HG02938 (cell line): Measurements from ENCODE around the gene ORAI1.
"Not testable (repeated sequence)": the region's sequence is repeated elsewhere in the genome, so short reads cannot be mapped to it uniquely, and the experiment has no call there.

Source experiments
- ATAC-seq: cut with Tn5 transposase; IDR thresholded peaks from one replicate; pipeline ENCODE4 v1.9.1; 2021; ENCODE audit warnings: mild to moderate bottlenecking, moderate library complexity; ENCODE audit not compliant: unreplicated experiment

ORAI1 gene

GRCh38 chr12:121641343-121641630 lies 15.0 kb downstream of the ORAI1 start:
- ATAC-seq, result no peak

DNA sequence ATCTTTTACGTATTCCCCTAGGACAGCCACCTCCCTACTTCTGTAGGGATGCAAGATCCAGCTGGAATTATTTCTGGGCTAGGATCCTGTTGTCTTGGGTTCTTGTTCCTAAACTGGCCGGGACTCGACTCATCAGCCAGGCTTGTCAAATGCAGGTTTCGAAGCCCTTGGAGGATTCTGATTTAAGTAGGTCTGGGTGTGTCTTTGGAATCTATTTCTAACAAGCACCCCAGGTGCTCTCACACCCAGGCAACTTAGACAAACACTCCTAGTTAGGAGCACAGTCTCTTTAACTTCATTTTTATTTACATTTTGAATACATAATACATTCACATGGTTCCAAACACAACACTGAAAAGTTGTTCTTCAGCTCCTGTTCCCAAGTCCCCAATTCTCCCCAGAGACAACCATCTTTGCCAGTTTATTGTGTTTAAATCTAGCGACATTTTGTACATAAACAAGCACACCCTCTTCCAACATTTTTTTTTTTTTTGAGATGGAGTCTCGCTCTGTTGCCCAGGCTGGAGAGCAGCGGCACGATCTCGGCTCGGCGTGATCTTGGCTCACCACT lies 22.2 kb downstream of the ORAI1 start:
- ATAC-seq, result no peak

GRCh38 chr12:121649322-121649721 lies 23.0 kb downstream of the ORAI1 start:
- ATAC-seq, result no peak

DNA sequence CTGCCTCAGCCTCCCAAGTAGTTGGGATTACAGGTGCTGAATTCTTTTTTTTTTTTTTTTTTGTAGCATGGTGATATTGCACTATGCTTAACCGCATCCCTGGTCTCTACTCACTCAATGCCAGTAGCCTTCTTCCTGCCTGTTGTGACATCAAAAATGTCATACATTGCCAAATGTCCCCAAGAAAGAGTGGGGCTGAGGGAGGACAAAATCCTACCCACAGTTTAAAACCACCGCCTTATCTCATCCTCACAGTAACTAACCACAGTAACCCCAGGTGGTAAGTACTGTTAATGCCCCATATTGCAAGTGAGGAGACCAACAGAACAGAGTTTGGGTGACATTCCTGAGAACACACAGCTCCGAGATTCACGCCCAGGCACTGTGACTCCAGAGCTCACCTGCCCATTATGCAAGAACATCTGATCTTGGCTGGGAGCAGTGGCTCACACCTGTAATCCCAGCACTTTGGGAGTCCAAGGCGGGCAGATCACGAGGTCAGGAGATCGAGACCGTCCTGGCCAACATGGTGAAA lies 23.6 kb downstream of the ORAI1 start:
- no peak for ATAC-seq

GRCh38 chr12:121651320-121651719 lies 25.0 kb downstream of the ORAI1 start:
- no peak for ATAC-seq

GRCh38 chr12:121652767-121653497 lies 26.6 kb downstream of the ORAI1 start:
- ATAC-seq, result no peak

- ATAC-seq, result no peak
Observed at GRCh38 chr12:121653999-121654398, 27.7 kb downstream of the ORAI1 start.

DNA sequence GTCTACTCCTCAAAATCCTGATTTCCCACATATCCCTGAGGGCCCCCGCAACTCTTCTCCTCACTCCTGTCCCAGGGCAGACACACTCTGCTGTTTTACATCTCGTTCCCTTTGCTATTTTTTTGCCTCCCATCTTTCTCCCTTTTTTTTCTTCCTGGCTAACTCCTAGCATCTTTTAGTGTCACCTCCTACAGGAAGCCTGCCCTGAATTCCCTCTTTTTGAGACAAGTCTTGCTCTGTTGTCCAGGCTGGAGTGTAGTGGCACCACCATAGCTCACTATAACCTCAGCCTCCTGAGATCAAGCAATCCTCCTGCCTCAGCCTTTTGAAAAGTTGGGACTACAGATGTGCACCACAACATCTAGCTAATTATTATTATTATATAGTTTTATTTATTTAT lies 29.8 kb downstream of the ORAI1 start:
- ATAC-seq, result no peak

DNA sequence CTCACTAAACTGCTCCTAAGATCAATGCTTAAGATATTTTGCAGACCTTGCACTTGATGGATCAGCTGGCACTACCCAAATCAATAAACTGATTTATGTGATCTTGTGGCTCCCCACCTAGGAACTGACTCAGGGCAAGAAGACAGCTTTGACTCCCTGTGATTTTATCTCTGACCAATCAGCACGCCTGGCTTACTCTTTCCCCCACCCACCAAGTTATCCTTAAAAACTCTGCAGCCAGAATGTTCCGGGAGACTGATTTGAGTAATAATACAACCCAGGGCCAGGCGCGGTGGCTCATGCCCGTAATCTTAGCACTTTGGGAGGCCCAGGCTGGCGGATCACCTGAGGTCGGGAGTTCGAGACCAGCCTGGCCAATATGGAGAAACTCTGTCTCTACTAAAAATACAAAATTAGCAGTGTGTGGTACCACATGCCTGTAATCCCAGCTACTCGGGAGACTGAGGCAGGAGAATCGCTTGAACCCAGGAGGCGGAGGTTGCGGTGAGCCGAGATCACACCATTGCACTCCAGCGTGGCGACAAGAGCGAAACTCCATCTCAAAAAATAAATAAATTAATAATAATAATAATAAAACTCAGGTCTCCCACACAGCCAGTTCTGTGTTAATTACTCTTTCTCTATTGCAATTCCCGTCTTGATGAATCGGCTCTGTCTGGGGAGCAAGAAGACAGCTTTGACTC lies 31.1 kb downstream of the ORAI1 start:
- ATAC-seq, result no peak

- not testable (repeated sequence) for ATAC-seq
Observed at GRCh38 chr12:121661353-121662105, 35.2 kb downstream of the ORAI1 start.

DNA sequence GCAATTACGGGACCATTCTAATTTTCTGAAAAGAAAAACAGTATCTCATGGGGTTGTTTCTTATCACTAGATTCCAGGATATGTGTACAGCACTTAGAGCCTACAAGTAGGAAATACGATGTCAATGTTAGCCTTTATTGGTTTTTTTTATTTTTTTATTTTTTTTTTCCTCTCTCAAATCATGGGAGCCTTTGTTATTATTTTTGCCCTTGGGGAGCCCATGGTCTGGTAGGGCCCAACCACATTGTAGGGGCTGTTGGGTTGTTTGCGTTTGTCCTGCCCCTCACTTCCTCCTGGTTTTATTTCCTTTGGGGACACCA lies 37.2 kb downstream of the ORAI1 start:
- no peak for ATAC-seq

- ATAC-seq, result not testable (repeated sequence)
Observed at GRCh38 chr12:121666829-121667228, 40.5 kb downstream of the ORAI1 start.

- ATAC-seq, result no peak
Observed at GRCh38 chr12:121668750-121669520, 42.6 kb downstream of the ORAI1 start.

DNA sequence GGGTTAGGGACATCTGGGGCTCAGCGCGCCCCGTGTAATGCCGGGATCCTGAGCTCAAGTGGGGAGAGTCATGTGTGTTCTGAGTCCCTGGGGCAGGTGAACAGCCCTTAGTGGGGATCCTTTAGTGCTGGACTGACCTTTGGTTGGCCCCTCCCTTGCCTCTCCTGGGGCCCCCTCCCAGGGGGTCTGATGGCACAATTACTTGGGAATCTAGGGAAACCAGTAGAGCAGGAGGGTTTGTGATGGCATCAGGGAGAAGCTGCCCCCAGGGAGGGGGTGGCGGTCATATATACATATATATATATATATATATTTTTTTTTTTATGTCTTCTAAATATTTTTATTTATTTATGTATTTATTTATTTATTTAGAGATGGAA lies 43.2 kb downstream of the ORAI1 start, which contains the start of gene MORN3:
MORN3 (minus strand) TSS at position 134 of the 380 bp plus-strand sequence. CDS start 171 bp downstream, outside the sequence.
- ATAC-seq, result no peak

- no peak for ATAC-seq
Observed at GRCh38 chr12:121673013-121673511, 46.7 kb downstream of the ORAI1 start.

DNA sequence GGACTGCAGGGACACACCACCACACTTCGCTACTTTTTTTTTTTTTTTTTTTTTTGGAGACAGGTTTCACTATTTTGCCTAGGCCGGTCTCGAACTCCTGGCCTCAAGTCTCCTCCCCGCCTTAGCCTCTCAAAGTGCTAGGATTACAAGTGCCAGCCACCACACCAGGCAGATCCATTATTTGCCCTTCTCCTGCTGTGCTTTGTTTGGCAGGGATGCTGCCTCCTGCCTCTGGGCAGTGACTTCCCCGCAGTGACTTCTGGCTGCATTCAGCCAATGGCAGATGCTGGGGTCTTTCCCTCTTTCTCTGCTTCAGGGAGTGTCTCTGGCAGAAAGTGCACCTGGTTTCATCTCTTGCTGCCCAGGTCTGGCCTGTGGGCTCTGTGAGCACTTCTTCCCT lies 49.9 kb downstream of the ORAI1 start:
- no peak for ATAC-seq

DNA sequence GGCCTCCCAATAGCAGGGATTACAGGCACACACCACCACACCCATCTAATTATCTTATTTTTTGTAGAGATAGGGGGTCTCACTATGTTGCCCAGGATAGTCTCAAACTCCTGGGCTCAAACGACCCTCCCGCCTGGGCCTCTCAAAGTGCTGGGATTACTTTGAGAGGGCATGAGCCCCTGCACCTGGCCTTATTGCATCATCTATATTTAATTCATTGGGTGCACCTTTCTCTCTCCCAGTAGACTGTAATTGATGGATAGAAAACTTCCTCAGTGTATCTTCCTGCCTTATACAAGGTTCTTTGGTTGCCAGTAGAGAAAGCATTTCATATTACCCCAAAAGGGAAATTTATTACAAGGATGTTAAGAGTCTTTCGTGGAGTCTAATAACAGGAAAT lies 52.0 kb downstream of the ORAI1 start:
- no peak for ATAC-seq

DNA sequence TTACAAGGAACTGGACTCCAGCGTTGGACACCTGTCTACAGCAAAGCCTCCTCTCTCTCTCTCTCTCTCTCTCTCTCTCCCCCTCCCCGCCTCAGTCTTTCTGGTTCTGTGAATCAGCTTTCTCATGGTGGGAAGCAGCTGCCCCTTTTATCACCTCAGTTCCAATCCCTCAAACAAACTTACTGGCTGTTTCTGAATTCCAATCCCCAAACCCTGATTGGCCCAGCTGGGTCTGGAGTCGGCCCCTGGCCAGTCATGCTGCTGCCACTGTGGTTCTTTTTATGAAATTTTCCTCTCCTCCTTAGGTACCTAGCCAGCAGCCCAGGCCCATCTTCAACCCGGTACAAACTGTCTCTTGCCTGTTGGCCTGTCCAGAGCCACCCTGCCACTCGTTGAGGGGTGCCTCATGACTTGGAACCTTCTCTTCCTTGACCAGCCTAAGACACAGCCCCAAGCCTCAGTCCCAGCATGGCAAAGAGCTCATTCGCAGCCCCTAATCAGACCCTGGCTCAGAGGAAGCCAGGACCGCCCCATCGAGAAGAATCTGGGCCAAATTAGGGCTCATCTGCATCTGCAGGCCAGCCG lies 52.5 kb downstream of the ORAI1 start:
- no peak for ATAC-seq

DNA sequence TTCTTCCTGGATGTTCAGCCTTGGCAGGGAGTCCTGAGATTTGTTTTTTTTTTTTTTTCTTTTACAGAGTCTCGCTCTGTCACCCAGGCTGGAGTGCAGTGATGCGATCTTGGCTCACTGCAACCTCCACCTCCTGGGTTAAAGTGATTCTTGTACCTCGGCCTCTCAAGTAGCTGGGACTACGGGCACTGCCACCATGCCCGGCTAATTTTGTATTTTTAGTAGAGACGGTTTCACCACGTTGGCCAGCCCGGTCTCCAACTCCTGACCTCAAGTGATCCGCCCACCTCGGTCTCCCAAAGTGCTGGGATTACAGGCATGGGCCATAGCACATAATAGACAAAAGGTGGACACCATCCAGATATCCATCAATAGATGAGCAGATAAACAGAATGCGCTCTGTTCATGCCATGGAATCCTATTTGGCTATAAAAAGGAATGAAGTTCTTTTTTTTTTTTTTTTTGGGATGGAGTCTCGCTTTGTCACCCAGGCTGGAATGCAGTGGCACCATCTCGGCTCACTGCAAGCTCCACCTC lies 53.4 kb downstream of the ORAI1 start:
- not testable (repeated sequence) for ATAC-seq

DNA sequence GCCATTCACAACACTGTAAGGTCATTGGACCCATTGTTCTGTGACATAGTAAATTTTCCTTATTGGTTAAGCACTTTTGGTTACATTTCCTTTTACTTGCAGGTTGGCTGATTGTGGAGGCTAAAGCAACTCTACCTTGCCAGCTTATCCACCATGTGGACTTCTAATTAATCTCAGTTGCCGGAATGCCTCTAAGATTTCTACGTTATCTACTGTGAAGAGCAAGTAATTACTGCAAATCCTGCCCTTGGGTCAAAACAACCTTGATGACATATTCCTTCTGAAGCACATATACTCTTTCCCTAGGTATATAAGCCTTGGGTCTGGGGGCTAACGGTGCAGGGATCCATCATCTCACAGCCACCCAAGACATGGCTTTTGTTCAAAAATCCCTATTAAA lies 62.6 kb downstream of the ORAI1 start:
- no peak for ATAC-seq
